ENCODE results near the gene RFX7.

Gene RFX7

DNA sequence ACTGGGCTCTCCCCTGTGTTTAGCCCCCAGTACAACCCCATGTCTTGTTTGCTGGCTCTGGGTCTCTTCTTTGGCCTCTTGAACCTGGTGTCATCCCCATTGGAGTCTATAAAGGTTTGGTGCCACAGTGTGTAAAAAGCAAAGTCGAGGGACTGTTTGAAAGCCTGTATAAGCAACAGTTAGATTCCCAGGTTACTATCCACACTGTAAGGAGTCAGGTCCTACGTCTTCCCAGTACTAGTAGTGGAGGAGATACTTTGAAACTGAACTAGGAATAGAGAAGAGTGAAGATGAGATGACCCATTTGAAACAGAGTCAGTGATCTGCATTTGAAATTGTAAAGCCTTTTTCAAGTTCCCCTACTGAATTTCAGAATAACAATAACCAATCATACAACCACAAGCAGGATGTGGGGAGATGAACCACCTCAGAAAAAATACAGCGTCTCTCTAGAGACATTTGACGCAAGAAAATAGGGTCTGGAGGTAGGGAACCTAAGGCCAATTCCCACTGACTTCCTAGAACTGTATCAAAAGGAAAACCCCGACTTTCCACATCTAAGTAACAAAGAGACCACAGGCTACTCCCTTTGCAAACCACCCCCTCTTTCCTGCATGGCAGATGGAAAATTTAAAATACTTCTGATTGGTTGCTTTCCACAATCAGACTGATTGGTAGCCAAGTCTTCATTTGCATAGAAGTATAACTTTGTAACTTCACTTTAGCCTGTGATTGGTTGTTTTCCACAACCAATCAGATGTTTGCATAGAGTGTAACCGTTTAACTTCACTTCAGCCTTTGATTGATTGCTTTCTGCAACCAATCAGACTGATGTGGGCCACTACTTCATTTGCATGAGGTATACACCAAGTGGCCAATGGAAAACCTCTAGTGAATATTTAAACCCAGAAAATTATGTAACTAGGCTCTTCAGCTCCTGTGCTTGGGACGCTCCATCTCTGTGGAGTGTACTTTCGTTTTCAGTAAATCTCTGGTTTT is 200.4 kb downstream of the RFX7 start:
- no peak for FAIRE-seq

DNA sequence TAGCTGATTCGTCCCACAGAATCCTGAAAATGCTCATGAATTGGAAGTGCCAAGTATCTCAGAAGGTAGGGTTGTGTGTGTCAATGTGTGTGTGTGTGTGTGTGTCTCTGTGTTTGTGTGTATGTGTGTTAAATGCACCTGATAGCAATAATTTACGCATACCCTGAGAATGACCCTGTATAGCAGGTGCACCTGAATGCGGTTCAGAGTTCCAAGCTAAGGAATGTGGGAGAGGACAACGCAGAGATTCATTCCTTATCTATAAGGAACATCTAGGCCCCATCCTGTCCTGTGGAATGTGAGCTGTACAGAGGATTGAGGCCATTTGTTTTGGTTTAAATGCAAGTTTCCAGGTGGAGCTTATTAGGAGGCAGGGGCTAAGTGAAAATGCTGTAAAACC is 201.2 kb downstream of the RFX7 start:
- FAIRE-seq = no peak

DNA sequence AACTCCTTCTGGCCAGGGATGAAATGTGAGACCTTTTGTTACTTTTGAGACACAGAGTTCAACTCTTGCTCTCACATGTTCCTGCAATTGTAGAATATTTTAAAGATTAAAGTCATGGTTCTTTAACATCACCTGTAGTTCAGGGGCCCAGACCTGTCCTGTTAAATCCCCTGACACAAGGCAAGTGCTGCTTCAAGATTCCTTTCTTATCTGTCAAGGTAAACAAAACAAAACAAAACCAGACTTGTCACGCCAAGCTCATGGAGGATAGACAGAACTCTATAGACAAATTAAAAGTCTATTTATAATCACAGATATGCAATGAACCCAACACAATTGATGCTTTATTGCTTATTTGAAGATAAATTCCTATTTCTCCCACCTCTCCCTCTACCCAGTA is 201.6 kb downstream of the RFX7 start:
- no peak for FAIRE-seq

DNA sequence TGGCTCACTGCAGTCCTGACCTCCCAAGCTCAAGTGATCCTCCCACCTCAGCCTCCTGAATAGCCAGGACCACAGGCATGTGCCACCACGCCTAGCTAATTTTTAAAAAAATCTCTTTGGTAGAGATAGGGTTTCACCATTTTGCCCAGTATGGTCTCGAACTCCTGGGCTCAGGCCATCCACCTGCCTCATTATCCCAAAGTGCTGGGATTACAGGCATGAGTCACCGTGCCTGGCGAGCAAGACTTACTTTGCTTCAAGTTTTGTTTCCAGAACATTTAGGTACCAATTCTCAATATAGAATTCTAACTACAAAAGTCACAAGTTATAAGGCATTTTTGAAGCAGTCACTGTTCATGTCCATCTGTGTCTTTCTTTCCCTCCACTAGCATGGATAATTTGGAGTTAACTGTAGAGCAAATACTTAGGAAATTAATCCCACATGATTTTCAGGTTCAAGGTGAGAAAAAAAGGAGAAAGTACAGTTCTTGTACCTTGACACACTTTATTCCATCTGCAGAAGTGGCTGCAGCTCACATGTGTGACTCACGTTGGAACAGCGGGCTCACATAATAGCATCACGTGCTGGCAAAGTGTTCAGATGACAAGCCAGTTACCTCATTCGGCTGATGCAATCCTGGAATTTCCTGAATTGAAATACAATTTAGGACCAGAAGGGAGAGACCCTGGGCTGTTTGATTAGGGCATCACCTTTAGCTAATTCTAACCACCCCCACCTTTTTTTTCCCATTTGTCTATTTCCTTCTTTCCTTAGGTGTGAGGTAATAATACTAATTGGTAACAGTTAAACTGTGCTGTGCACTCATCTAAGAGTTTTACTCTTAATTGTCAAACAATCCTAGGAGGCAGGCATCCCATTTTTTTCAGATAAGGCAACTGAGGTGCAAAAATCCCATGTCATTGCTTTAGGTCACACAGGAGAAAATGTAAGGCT is 203.3 kb downstream of the RFX7 start:
- no peak for FAIRE-seq

DNA sequence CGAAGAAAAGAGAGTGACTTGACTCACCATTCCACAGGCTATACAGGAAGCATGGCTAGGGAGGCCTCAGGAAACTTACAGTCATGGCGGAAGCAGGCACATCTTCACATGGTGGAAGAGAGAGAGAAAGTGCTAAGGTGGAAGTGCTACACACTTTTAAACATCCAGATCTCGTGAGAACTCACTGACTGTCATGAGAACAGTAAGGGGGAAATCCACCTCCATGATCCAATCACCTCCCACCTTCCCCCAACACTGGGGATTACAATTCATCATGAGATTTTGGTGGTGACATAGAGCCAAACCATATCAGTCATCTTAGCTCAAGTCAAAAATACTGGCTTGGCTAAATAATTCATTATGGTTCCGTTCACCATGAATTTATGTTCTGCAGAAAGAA is 205.0 kb downstream of the RFX7 start:
- no peak for FAIRE-seq

DNA sequence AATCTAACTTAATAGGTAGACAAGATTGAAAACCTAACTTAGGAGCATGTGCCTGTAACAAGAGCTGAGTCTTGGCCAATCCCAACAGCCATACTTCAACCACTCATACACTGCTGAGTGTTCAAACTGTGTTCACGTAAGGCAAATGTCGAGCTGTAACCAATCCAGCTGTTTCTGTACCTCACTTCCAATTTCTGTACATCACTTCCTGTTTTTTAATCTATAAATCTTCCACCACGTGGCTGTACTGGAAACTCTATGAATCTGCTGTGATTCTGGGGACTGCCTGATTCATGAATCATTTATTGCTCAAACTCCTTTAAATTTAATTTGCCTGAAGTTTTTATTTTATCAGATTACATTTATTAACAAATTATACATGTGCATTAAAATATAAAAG is 205.7 kb downstream of the RFX7 start:
- FAIRE-seq = no peak

All from endometrium (tissue), 2 donors.